ENCODE data around the gene ST6GALNAC5.

ST6GALNAC5 gene

DNA sequence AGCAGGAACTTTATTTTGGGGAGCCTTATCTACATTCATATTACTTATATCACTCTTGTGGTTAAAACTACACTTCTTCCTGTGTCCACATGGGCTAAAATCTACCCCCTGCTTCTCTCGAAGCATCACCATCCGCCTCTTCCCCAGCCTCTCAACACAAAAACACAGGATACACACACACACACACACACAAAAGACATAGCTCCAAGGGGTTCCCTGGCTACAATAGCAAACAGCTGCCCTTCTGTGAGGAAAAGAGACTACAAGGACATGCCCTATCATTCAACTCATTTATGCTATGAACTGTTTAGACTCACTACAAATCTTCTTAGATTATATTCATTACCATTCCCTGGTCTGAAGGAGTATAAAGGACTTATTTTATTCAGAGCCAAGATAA is 197.0 kb downstream of the ST6GALNAC5 start:
- no peak for DNase-seq (ENCODE audit: low read depth)
- TF ChIP-seq, protein P1, sequence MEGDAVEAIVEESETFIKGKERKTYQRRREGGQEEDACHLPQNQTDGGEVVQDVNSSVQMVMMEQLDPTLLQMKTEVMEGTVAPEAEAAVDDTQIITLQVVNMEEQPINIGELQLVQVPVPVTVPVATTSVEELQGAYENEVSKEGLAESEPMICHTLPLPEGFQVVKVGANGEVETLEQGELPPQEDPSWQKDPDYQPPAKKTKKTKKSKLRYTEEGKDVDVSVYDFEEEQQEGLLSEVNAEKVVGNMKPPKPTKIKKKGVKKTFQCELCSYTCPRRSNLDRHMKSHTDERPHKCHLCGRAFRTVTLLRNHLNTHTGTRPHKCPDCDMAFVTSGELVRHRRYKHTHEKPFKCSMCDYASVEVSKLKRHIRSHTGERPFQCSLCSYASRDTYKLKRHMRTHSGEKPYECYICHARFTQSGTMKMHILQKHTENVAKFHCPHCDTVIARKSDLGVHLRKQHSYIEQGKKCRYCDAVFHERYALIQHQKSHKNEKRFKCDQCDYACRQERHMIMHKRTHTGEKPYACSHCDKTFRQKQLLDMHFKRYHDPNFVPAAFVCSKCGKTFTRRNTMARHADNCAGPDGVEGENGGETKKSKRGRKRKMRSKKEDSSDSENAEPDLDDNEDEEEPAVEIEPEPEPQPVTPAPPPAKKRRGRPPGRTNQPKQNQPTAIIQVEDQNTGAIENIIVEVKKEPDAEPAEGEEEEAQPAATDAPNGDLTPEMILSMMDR (IDR thresholded peaks at IDR 0.05; ENCODE audit: low read length, missing control alignments), result no peak
- no peak overlapping the region for H3K4me3 ChIP-seq (replicated peaks; ENCODE audit: low read depth, low read length)

DNA sequence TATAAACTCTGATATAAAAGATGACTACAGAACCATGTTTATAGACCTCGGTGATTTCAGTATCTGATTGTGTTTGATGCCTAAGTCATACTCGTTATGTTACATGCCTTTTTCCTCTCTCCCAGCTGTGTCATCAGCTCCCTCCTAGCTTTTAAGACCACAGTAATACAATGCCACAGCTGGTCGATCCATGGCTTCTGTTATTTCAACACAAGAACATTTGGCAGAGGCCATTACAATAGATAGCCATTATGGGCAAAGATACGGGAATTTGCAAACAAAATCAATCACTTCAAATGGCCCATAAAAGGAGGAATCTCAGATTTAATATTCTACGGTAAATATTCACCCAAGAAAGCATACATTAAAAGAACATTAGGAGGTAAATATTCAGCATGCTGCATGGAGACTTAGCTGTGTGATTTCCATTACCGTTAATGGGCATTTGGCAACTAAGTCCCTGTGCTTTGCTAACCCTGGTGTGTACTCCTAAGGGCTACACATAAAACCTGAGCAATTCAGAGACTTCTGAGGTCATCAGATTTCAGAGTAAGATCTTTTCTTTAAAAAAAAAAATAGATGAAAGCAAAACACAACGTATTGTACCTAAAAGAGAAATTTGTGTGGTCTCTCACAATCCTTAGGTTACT is 198.5 kb downstream of the ST6GALNAC5 start:
- H3K4me3 ChIP-seq (replicated peaks; ENCODE audit: low read depth, low read length), result no peak overlapping the region
- TF ChIP-seq, protein P1 (IDR thresholded peaks at IDR 0.05; ENCODE audit: low read length, missing control alignments), result no peak
- DNase-seq (ENCODE audit: low read depth), result no peak

DNA sequence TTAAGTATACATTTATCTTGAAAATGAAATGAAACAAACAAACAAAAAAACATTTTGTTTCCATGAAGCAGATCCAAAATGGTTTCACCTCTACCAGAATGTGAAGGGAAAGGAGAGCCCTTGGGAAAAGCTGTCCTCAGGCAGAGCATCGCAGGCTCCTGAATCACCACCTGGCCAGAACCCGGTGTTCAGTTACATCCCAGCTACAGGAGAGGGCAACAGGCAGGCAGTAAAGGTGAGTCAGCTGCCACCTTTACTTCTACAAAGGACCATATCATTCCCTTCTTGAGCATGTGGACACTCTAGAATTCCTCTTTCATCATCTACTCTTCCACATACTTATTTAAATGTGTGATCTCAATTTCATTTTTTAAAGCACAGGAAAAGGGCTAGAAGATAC is 200.7 kb downstream of the ST6GALNAC5 start:
- H3K4me3 ChIP-seq (replicated peaks; ENCODE audit: low read depth, low read length), result no peak overlapping the region
- DNase-seq (ENCODE audit: low read depth), result no peak
- TF ChIP-seq, protein P1 (IDR thresholded peaks at IDR 0.05; ENCODE audit: low read length, missing control alignments), result no peak

DNA sequence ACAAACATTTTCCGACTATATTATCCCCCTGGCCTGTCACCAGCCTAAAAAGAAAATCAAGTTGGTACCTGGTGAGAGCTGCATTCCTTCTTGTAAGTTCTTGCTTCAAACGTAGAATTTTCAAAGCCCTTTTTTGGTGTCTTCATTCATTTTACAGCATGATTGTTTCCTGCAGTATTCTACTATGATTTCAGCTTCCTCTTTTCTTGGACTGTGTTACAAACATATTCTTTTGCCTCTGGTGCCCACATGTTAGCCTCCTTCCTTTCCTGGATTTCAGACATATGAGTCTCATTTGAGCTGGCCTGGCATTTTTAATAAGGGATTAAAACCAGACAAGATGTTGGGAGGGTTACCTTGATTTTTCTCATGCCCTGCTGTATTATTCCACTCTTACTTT is 209.5 kb downstream of the ST6GALNAC5 start:
- TF ChIP-seq, protein P1 (IDR thresholded peaks at IDR 0.05; ENCODE audit: low read length, missing control alignments), result no peak
- H3K4me3 ChIP-seq (replicated peaks; ENCODE audit: low read depth, low read length), result no peak overlapping the region
- no peak for DNase-seq (ENCODE audit: low read depth)

DNA sequence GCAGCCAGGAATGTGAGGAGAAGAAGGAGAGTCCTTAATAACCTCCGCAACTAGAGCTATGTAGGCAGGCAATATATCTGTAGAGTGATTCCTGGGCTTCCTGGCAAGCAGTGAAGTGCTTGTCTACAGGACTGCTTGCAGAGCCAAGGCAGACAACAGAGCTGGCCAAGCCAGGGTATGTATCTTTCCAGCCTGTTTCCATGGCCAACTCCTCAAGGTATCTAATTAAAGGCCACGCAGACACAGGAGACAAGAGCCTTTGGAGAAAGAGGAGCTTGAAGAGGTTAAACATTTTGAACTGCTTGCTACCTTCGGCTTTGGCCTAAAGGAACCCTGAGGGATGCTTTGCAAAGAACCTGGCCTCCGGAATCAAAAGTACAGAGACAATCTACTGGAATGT is 214.6 kb downstream of the ST6GALNAC5 start:
- H3K4me3 ChIP-seq (replicated peaks; ENCODE audit: low read depth, low read length), result no peak overlapping the region
- DNase-seq (ENCODE audit: low read depth), result no peak
- TF ChIP-seq, protein P1 (IDR thresholded peaks at IDR 0.05; ENCODE audit: low read length, missing control alignments), result no peak

DNA sequence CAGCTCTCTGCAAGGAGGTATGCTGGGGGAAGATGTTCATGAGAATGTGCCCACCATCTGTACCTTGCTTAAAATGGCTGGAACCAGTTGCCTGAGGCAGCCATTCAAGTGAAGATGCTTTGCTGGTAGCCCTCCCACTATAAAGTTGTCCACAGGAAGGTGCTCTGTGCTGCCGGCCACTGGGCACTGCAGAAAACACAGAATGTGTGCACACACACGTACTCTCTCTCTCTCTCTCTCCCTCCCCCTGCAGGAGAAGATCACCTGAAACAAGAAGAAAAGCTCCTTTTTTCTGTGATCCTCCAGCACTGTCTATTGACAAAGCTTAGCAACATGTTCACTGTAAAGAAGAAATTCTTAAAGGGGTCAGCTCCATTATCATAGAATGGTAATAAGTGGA is 217.2 kb downstream of the ST6GALNAC5 start:
- no peak for DNase-seq (ENCODE audit: low read depth)
- H3K4me3 ChIP-seq (replicated peaks; ENCODE audit: low read depth, low read length), result no peak overlapping the region
- TF ChIP-seq, protein P1 (IDR thresholded peaks at IDR 0.05; ENCODE audit: low read length, missing control alignments), result no peak

DNA sequence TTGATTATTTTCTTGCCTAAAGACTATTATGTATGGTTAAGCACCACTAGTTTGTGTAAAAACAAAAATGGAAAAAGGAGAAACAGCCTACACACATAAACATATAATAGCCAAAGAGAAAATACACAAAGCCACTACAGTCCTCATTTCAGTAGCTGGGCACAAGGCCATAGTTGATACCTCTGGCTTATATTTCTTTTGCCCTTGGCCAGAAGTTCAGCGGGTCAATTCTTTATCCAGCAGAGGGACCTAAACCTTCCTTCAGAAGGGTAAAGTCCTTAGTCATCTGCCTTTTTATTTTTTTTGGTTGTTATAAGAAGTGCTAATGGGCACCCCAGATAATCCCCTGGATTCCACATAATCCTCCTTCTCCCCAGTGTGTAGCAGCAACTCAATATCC is 217.8 kb downstream of the ST6GALNAC5 start:
- no peak overlapping the region for H3K4me3 ChIP-seq (replicated peaks; ENCODE audit: low read depth, low read length)
- TF ChIP-seq, protein P1 (IDR thresholded peaks at IDR 0.05; ENCODE audit: low read length, missing control alignments), result no peak
- no peak for DNase-seq (ENCODE audit: low read depth)

Data from fibroblast of pulmonary artery (primary cell).